ENCODE results near the gene TSPOAP1. TPM values are rescaled to one million over a fixed set of nuclear protein-coding genes. Genes with fewer than 3 reads are reported as not detected.
A peak's percentile ranks its signal among the peaks of the same experiment; 100 is the strongest.

Gene TSPOAP1
- total RNA-seq, 1 donor from 2014 or later: 27.9 TPM

DNA sequence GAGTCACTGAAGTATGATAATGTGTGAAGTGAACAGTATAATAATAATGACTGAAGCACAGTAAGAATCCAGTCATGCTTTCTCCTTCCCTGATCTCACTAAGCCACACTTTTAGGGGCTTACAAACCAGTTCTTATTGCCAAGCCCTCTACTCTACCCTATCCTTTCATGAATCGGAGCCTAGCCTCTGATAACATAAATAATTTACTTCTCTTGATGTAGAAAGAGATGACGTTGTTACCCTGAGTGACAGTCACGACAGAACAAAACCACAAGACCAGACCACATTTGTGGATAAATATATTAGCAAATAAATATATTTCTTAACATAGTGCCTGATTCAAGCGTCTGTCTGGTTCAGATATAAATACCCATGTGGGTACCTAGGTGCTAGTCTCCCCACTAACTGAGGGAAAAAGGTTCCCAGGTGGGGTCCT, 24.8 kb upstream of the TSPOAP1 start:
- TF ChIP-seq, protein P1, sequence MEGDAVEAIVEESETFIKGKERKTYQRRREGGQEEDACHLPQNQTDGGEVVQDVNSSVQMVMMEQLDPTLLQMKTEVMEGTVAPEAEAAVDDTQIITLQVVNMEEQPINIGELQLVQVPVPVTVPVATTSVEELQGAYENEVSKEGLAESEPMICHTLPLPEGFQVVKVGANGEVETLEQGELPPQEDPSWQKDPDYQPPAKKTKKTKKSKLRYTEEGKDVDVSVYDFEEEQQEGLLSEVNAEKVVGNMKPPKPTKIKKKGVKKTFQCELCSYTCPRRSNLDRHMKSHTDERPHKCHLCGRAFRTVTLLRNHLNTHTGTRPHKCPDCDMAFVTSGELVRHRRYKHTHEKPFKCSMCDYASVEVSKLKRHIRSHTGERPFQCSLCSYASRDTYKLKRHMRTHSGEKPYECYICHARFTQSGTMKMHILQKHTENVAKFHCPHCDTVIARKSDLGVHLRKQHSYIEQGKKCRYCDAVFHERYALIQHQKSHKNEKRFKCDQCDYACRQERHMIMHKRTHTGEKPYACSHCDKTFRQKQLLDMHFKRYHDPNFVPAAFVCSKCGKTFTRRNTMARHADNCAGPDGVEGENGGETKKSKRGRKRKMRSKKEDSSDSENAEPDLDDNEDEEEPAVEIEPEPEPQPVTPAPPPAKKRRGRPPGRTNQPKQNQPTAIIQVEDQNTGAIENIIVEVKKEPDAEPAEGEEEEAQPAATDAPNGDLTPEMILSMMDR (conservative IDR thresholded peaks at IDR 0.05): no peak
- no peak for DNase-seq (ENCODE audit: low read depth, low spot score)
- H3K4me1 Mint-ChIP-seq: peaks cover 35% of the 10 kb centered on the region
- peaks cover 13% of the 10 kb centered on the region for H3K36me3 Mint-ChIP-seq (ENCODE audit: low read depth)
- no peaks in the 10 kb centered on the region for H3K9me3 Mint-ChIP-seq
- H3K27ac Mint-ChIP-seq (ENCODE audit: unreplicated experiment): no peak overlapping the region
- H3K4me3 Mint-ChIP-seq: peak overlapping the region; percentile 100
- H3K27me3 Mint-ChIP-seq (ENCODE audit: low read depth): no peaks in the 10 kb centered on the region

DNA sequence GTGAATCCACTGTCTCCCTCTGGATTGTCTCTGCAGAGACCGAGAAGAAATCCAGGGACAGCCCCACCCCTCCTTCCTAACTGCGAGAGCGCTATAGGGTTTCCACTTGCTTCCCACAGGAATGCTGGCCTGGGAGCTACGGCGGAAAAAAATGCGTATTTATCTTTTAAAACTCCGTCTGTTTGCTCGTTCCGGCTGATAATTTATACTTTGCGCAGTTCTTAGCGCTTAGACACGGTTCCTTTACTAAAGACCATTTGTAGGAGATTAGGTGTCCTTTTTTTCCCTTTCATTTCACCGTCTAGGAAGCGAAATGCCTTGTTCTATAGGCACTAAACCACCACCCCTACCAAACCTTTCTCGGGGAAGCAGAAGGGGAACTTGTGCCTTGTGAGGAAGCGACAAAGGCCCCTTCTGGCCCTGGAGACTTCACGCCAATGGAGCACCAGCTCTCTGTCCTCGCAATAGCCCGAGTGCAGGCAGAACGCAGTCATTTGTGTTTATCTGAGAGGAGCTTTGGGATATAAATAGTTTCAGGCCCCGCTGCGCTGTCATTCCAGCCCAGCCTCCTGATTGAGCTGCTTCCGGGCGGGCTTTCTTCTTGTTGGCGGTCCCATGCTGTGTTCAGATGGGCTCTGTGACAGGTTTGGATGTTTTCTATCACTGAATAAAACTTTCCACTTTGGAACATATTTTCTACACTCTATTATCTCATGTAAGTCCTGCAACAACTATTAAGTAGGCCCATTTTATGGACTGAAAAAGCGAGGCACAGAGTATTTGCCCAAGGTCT, 24.2 kb upstream of the TSPOAP1 start:
- DNase-seq (ENCODE audit: low read depth, low spot score): no peak
- H3K27ac Mint-ChIP-seq (ENCODE audit: unreplicated experiment): peak overlapping the region; percentile 1
- H3K4me1 Mint-ChIP-seq: peaks cover 35% of the 10 kb centered on the region
- H3K4me3 Mint-ChIP-seq: peak overlapping the region; percentile 100
- H3K27me3 Mint-ChIP-seq (ENCODE audit: low read depth): no peaks in the 10 kb centered on the region
- no peaks in the 10 kb centered on the region for H3K9me3 Mint-ChIP-seq
- TF ChIP-seq, protein P1 (conservative IDR thresholded peaks at IDR 0.05): no peak
- H3K36me3 Mint-ChIP-seq (ENCODE audit: low read depth): peaks cover 13% of the 10 kb centered on the region

DNA sequence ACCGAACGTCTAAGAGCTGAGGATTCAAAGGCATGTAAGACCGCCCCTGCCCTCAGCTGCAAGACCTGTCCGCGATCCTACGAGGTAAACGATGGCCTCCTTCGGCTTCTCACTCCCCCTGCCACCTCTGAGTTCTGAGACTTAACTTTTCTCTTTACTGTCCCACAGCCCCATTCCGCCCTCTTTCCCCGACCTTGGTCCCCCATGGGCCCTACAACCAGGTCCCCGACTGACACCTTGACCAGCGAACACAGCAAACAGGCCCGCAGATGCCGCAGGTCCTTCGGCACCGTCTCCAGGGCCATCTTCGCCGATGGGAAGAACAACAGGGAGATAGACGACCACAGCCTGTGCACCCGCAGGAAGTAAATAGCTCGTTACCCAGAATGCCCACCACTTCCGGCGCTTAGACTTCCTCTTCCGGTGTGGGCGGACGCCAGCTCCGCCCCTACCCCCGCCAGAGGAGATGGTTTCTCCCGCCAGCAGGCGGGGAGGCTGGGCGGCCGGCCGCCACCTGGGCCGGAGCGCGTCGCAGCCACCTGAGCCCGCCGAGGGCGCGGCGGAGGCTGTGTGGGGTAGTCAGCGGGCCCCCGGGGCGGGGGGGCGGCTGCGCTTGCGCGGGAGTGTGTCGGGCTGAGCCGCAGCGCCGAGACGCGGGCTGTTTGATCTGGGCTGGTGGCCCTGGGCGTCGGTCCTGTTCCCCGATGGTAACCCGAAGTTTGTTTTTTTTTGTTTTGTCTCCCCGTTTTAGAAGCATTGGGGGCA, 23.4 kb upstream of the TSPOAP1 start, which contains the start of gene SUPT4H1:
TSS of gene SUPT4H1 (minus strand) at position 371 of the 765 bp plus-strand sequence. CDS start at position 305, 66 bp downstream.
- TF ChIP-seq, protein P1 (conservative IDR thresholded peaks at IDR 0.05): no peak
- Mint-ChIP-seq H3K36me3 (ENCODE audit: low read depth) (peaks cover 14% of the 10 kb centered on the region), H3K27ac (ENCODE audit: unreplicated experiment) (peak within 1 kb of the TSS; percentile 100), H3K27me3 (ENCODE audit: low read depth) (no peaks in the 10 kb centered on the region), H3K4me1 (peaks cover 35% of the 10 kb centered on the region), H3K9me3 (no peaks in the 10 kb centered on the region), H3K4me3 (peak within 1 kb of the TSS; percentile 100)
- DNase-seq (ENCODE audit: low read depth, low spot score): peak; percentile 80

DNA sequence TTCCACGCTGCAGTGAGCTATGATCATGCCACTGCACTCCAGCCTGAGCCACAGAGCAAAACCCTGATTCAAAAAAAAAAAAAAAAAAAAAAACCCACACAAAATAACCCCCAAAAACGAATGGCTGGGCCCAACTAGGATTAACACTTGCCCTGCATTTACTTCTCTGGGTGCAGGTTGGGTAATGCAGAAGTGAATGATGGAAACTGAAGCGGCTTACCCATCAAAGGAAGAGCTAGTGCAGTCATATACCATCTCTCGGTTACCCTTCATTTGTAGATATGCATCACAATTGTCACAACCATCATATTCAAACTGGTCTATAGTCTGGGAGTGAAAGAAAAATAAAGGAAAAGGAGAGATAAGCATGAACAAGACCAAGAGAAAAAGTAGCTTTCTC, 22.6 kb upstream of the TSPOAP1 start:
- Mint-ChIP-seq H3K27me3 (ENCODE audit: low read depth) (no peaks in the 10 kb centered on the region), H3K4me3 (peak overlapping the region; percentile 100), H3K4me1 (peaks cover 35% of the 10 kb centered on the region), H3K27ac (ENCODE audit: unreplicated experiment) (no peak overlapping the region), H3K36me3 (ENCODE audit: low read depth) (peaks cover 15% of the 10 kb centered on the region), H3K9me3 (no peaks in the 10 kb centered on the region)
- TF ChIP-seq, protein P1 (conservative IDR thresholded peaks at IDR 0.05): no peak
- DNase-seq (ENCODE audit: low read depth, low spot score): no peak

DNA sequence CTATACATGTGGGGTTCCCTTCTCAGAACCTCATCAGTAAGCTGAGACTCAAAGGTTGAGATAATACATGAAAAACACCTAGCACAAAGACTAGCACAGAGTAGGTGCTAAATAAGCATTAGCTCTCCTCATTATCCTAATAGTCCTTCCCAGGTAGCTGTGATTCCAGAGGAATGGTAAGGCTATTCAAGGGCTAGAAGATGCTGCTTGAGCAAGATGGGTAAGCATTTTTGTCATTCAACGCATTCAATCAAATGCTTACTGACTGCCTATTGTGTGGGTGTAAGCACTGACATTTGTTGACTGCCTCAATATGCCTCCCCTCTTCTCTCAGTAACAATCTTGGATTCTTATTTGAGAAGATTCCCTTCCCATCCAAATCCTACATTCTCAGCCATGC, 19.4 kb upstream of the TSPOAP1 start:
- Mint-ChIP-seq H3K27me3 (ENCODE audit: low read depth) (no peaks in the 10 kb centered on the region), H3K27ac (ENCODE audit: unreplicated experiment) (no peak overlapping the region), H3K9me3 (no peaks in the 10 kb centered on the region), H3K4me3 (peak overlapping the region; percentile 85), H3K36me3 (ENCODE audit: low read depth) (peaks cover 22% of the 10 kb centered on the region), H3K4me1 (peaks cover 23% of the 10 kb centered on the region)
- DNase-seq (ENCODE audit: low read depth, low spot score): no peak
- TF ChIP-seq, protein P1 (conservative IDR thresholded peaks at IDR 0.05): no peak
